H1 (cell line): ENCODE data around the gene DOHH. TPM values are rescaled to one million over a fixed set of nuclear protein-coding genes. Genes with fewer than 3 reads are reported as not detected.

Source experiments
- ATF2 ChIP-seq: IDR thresholded peaks from 2 replicates; pipeline ENCODE4 v1.6.1; 2012; ENCODE audit warnings: low read length, inconsistent platforms
- CTBP2 ChIP-seq: IDR thresholded peaks from 2 replicates; pipeline ENCODE4 v1.7.0; 2011; ENCODE audit warnings: borderline replicate concordance, mild to moderate bottlenecking, moderate library complexity, mixed read lengths, low read length; ENCODE audit not compliant: insufficient read depth, insufficient read length
- CTCF ChIP-seq, 3 experiments: IDR thresholded peaks; 1 replicate in 2 of 3; 2 replicates in 1 of 3; pipeline versions ENCODE4 v1.5.1 to v1.6.1; 2011; ENCODE audit warnings: low read length in 3 of 3, mild to moderate bottlenecking in 3 of 3, inconsistent platforms in 2 of 3, low read depth in 1 of 3, moderate library complexity in 1 of 3; ENCODE audit not compliant: insufficient read depth in 1 of 3; ENCODE audit errors: control extremely low read depth in 1 of 3
- EP300 ChIP-seq, 2 experiments: IDR thresholded peaks; 1 replicate in 1 of 2; 2 replicates in 1 of 2; pipeline ENCODE4 v1.6.1; 2011 to 2012; ENCODE audit warnings: low read depth in 2 of 2, low read length in 2 of 2, mild to moderate bottlenecking in 2 of 2, borderline replicate concordance in 1 of 2, inconsistent platforms in 1 of 2, moderate library complexity in 1 of 2
- NANOG ChIP-seq: IDR thresholded peaks from 2 replicates; pipeline ENCODE4 v1.6.1; 2011; ENCODE audit warnings: low read length, low read depth, mild to moderate bottlenecking, inconsistent platforms; ENCODE audit not compliant: insufficient read depth, poor library complexity, severe bottlenecking
- PHF8 ChIP-seq: fragments of 200-600 bp; sonication (generic); conservative IDR thresholded peaks from 2 replicates; pipeline ENCODE4 v1.7.1; 2012; ENCODE audit warnings: low read depth, mild to moderate bottlenecking, inconsistent platforms, low read length, moderate library complexity
- POLR2A ChIP-seq, 2 experiments: IDR thresholded peaks; 1 replicate in 1 of 2; 2 replicates in 1 of 2; pipeline ENCODE4 v1.6.1; 2011; ENCODE audit warnings: low read depth in 2 of 2, low read length in 2 of 2, mild to moderate bottlenecking in 2 of 2; ENCODE audit errors: control extremely low read depth in 1 of 2
- RAD21 ChIP-seq, 2 experiments: IDR thresholded peaks in 1 of 2; conservative IDR thresholded peaks in 1 of 2; 2 replicates each; pipeline ENCODE4 v1.6.1; 2011; ENCODE audit warnings: low read depth in 2 of 2, low read length in 2 of 2, improper control_type of control experiment in 1 of 2, inconsistent platforms in 1 of 2, mild to moderate bottlenecking in 1 of 2, moderate library complexity in 1 of 2
- YY1 ChIP-seq: IDR thresholded peaks from 2 replicates; pipeline ENCODE4 v1.6.1; 2011; ENCODE audit warnings: low read depth, mild to moderate bottlenecking, low read length
- polyA plus RNA-seq, 7 experiments: library from polyadenylated mRNA; depleted of rRNA in 3 of 7; stranded (reverse) in 5 of 7; unstranded in 2 of 7; fragments of >200 nt in 5 of 7; fragments of 200-250 nt in 2 of 7; gene quantifications; 1 replicate in 5 of 7; 2 replicates in 1 of 7; 4 replicates in 1 of 7; pipeline versions ENCODE4 v1.2.1 to v1.2.3, GENCODE V29; 2011 to 2013; ENCODE audit warnings: missing spikeins in 2 of 7, mixed read lengths in 2 of 7
- total RNA-seq: library from RNA; stranded (reverse); fragmentation: NEBNext Ultra II Directional; extraction: Animal tissue kit (Norgen Biotek cat#: 25700); gene quantifications from 2 replicates; pipeline ENCODE4 v1.2.1, GENCODE V29; 2021

DOHH gene
- total and polyA plus RNA-seq, 2 of the 8 experiments (the other 6 are each of a cell fraction or from before 2014, with no cell fraction given): 7.3 to 17.7 TPM

GRCh38 chr19:3544742-3545668 lies 44.5 kb upstream of the DOHH start (continued):
- TF ChIP-seq CTCF (IDR thresholded peaks at IDR 0.05; ENCODE audit: control extremely low read depth in 1 of 3, insufficient read depth in 1 of 3, low read depth in 1 of 3, low read length in 3 of 3) (peak; percentile 92 to 96 (median 95)), RAD21 (IDR thresholded peaks at IDR 0.05 in 1 of 2, conservative IDR thresholded peaks at IDR 0.05 in 1 of 2; ENCODE audit: low read depth in 2 of 2, low read length in 2 of 2) (peak; percentile 63 to 75), POLR2A (IDR thresholded peaks at IDR 0.05; ENCODE audit: control extremely low read depth in 1 of 2, low read depth in 2 of 2, low read length in 2 of 2) (peak in 1 of 2 experiments; percentile 50; a peak in 1 of 3 replicates), EP300 (IDR thresholded peaks at IDR 0.05; ENCODE audit: borderline replicate concordance in 1 of 2, low read depth in 2 of 2, low read length in 2 of 2) (no peak), NANOG (no peak), CTBP2 (no peak), YY1 (0 out of 2 replicates have a peak, but pooled peaks have one; percentile 24), PHF8 (no peak), ATF2 (no peak)
